HepG2 (cell line): ENCODE measurements around the gene ASAP2. TPM values are rescaled to one million over a fixed set of nuclear protein-coding genes. Genes with fewer than 3 reads are reported as not detected.
A peak's percentile ranks its signal among the peaks of the same experiment; 100 is the strongest.

ENCODE experiments used
- ATAC-seq: fragments of 200-7000 bp; cut with Tn5 transposase; 3 replicates; pipeline ENCODE4 v1.9.1; 2020; ENCODE audit warnings: mild to moderate bottlenecking, moderate library complexity
- BruUV-seq: library from RNA; stranded (reverse); fragments of 400-500 nt; replicated peaks from 2 replicates; lab custom pipeline; 2021; lab: Mats Ljungman, UMichigan
- CTCF ChIA-PET: fragments of 300-600 bp; formaldehyde crosslinking; extraction: SDS; loops from one replicate; lab custom pipeline; 2021; ENCODE audit warnings: low total read pairs, inconsistent platforms, low intra/inter-chr PET ratio; lab: Yijun Ruan, JAX
- POLR2A ChIA-PET: fragments of 350-600 bp; sonication (Branson Sonifier 250); formaldehyde crosslinking; loops from one replicate; lab custom pipeline; 2020; ENCODE audit warnings: antibody characterized with exemption, inconsistent platforms; lab: Yijun Ruan, JAX
- DNase-seq: peaks from one replicate; pipeline ENCODE4 v3.0.0-alpha.2; 2015; ENCODE audit warnings: low spot score
- FAIRE-seq: peaks from 3 replicates; lab custom pipeline; 2011; peaks lifted over from hg19 to GRCh38; lab: Jason Lieb, UNC
- H2AFZ ChIP-seq: one replicate; pipeline ENCODE4 v1.6.1; 2011; ENCODE audit warnings: low read length, inconsistent platforms
- H3K27ac ChIP-seq: fragments of 300-600 bp; 3 replicates; pipeline ENCODE4 v1.8.0; 2011; ENCODE audit warnings: mixed run types, mild to moderate bottlenecking, mixed read lengths, low read length, inconsistent platforms; ENCODE audit not compliant: insufficient read depth; ENCODE audit errors: extremely low read length
- H3K27me3 ChIP-seq, 2 experiments: fragments of 200-600 bp in 1 of 2; 2 replicates in 1 of 2; 3 replicates in 1 of 2; pipeline versions ENCODE4 v1.6.0 to v1.8.0; 2011; ENCODE audit warnings: low read length in 2 of 2, mild to moderate bottlenecking in 2 of 2, moderate library complexity in 2 of 2, inconsistent platforms in 1 of 2; ENCODE audit not compliant: insufficient read depth in 2 of 2, control insufficient read depth in 1 of 2
- H3K36me3 ChIP-seq, 2 experiments: fragments of 200-600 bp in 1 of 2; replicated peaks in 1 of 2; 2 replicates in 1 of 2; 3 replicates in 1 of 2; pipeline versions ENCODE4 v1.5.1 to v1.8.0; 2011; ENCODE audit warnings: low read length in 2 of 2, inconsistent platforms in 1 of 2; ENCODE audit not compliant: insufficient read depth in 2 of 2, control insufficient read depth in 1 of 2
- H3K4me1 ChIP-seq: 2 replicates; pipeline ENCODE4 v1.5.1; 2012; ENCODE audit warnings: low read length, inconsistent platforms; ENCODE audit not compliant: insufficient read depth
- H3K4me2 ChIP-seq: 2 replicates; pipeline ENCODE4 v1.6.0; 2011; ENCODE audit warnings: low read depth, low read length, inconsistent platforms
- H3K4me3 ChIP-seq, 3 experiments: fragments of 200-600 bp in 1 of 3; sonication (generic), shearing (Covaris generic) in 1 of 3; replicated peaks in 1 of 3; 2 replicates each; pipeline ENCODE4 v1.5.1; 2011 to 2016; ENCODE audit warnings: low read length in 3 of 3, inconsistent platforms in 2 of 3, low read depth in 2 of 3, mild to moderate bottlenecking in 2 of 3, control low read depth in 1 of 3, mixed read lengths in 1 of 3; ENCODE audit not compliant: insufficient read depth in 1 of 3
- H3K79me2 ChIP-seq: one replicate; pipeline ENCODE4 v1.6.1; 2011; ENCODE audit warnings: low read length, inconsistent platforms; ENCODE audit not compliant: insufficient read depth
- H3K9ac ChIP-seq: 2 replicates; pipeline ENCODE4 v1.6.0; 2011; ENCODE audit warnings: mild to moderate bottlenecking, low read depth, low read length, inconsistent platforms; ENCODE audit not compliant: insufficient read depth
- H3K9me3 ChIP-seq: 2 replicates; pipeline ENCODE4 v1.5.1; 2012; ENCODE audit warnings: mild to moderate bottlenecking, low read length
- H4K20me1 ChIP-seq: 2 replicates; pipeline ENCODE4 v1.6.0; 2011; ENCODE audit warnings: inconsistent platforms, mild to moderate bottlenecking, low read length, moderate library complexity; ENCODE audit not compliant: insufficient read depth
- MAFF ChIP-seq: IDR thresholded peaks from 2 replicates; pipeline ENCODE4 v1.6.1; 2011; ENCODE audit warnings: low read depth, low read length, improper control_type of control experiment
- MAFK ChIP-seq, 2 experiments: IDR thresholded peaks in 1 of 2; conservative IDR thresholded peaks in 1 of 2; 2 replicates each; pipeline ENCODE4 v1.6.1; 2011; ENCODE audit warnings: improper control_type of control experiment in 2 of 2, low read length in 2 of 2
- PRMT3 ChIP-seq: sonication (generic); formaldehyde crosslinking; IDR thresholded peaks from 2 replicates; pipeline ENCODE4 v1.8.1; 2022; ENCODE audit warnings: low read depth, mild to moderate bottlenecking, moderate library complexity, missing genetic modification reagents, borderline replicate concordance
- RELA ChIP-seq: sonication (generic); formaldehyde crosslinking; IDR thresholded peaks from 2 replicates; pipeline ENCODE4 v1.4.0; 2020; ENCODE audit warnings: missing genetic modification reagents
- SYNCRIP ChIP-seq: fragments of 200-400 bp; formaldehyde crosslinking; IDR thresholded peaks from 2 replicates; pipeline ENCODE4 v1.6.1; 2018; ENCODE audit warnings: mild to moderate bottlenecking, low read depth, low read length; ENCODE audit not compliant: insufficient read depth
- ZFP36 ChIP-seq: fragments of 150-350 bp; IDR thresholded peaks from 2 replicates; pipeline ENCODE4 v1.6.1; 2018; ENCODE audit warnings: borderline replicate concordance, low read length, low read depth; ENCODE audit not compliant: partially characterized antibody
- ZFP91 ChIP-seq: sonication (generic); formaldehyde crosslinking; IDR thresholded peaks from 2 replicates; pipeline ENCODE4 v1.9.0; 2022; ENCODE audit warnings: missing genetic modification reagents, mild to moderate bottlenecking, borderline replicate concordance
- ZNF768 ChIP-seq: sonication (generic); formaldehyde crosslinking; IDR thresholded peaks from 2 replicates; pipeline ENCODE4 v1.4.0; 2020; ENCODE audit warnings: missing genetic modification reagents
- WGBS: methylation state at CpG from one replicate; pipeline ENCODE4 v1.1.6; 2017; ENCODE audit warnings: low lambda C conversion rate; 5-methylcytosine and 5-hydroxymethylcytosine counted together
- in situ Hi-C: cut with HindIII; loops from 2 replicates; pipeline ENCODE4 v1.10.0; 2017; ENCODE audit warnings: low pct_unique_long_range_greater_than_20kb; ENCODE audit not compliant: extremely low pct_ligation_motif_present
- intact Hi-C: fragments of 100-400 bp; cut with micrococcal nuclease; formaldehyde crosslinking; loops from one replicate; pipeline ENCODE4 v1.10.0; 2022; ENCODE audit not compliant: unreplicated experiment
- polyA plus RNA-seq, 8 experiments: library from polyadenylated mRNA; depleted of rRNA in 3 of 8; stranded (reverse) in 7 of 8; unstranded in 1 of 8; fragments of >200 nt; fragmentation: Illumina TruSeq in 4 of 8; extraction: Trizol in 4 of 8; gene quantifications; 2 replicates each; pipeline versions ENCODE4 v1.2.1 to v1.2.3, GENCODE V29; 2011 to 2016; ENCODE audit warnings: low read depth in 4 of 8, missing spikeins in 1 of 8, mixed read lengths in 1 of 8; ENCODE audit not compliant: insufficient read depth in 1 of 8
- total RNA-seq, 5 experiments: library from RNA; depleted of rRNA; stranded (reverse); fragments of >200 nt; fragmentation: Illumina TruSeq; extraction: Trizol; gene quantifications; 2 replicates each; pipeline ENCODE4 v1.2.3, GENCODE V29; 2016; ENCODE audit warnings: low read depth in 1 of 5

The ASAP2 gene
- total and polyA plus RNA-seq, 2 of the 13 experiments (the other 11 are each of a cell fraction or from before 2014, with no cell fraction given), result 7.3 to 22.3 TPM

DNA sequence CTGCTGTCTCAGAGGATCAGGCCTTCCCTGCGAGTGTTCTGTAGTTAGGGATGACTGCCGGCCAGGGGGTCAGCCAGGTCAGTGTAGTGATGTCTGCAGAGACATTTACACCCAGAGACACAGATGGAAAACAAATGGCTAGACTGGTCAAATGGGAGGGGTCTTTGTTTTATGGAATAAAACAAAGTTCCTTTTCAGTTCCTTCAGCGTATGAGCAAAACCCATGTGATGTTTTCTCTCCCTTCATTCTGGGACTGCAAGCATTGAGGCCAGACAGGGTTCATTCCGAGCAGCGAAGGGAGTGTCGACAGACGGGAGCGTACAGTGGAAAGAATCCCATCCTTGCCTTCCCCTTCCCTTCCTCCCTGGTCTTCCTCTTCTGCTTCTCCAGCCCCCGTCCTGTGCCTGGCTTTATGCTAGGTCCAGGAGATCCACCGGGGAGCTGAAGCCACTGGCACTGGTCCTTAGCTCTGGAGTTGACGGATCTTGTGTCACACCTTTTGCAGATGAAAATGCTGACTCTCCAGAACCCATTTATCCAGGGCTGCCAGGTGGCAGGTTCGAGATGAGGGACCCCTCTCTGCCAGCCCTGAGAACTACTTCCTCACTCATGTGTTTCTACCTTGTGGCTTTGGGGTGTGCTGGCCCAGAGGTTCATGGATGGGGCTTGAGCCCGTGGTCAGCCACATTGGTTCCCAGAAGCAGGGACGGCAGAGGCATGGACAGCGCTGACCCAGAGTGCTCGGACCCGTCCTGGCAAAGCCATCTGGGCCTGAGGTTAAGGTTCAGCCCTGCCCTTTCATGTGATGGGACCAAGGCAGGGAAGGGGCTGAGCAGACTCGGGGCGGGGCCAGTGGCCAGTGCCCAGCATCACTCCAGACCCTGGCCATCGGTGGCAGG, 192.5 kb downstream of the ASAP2 start:
- ATAC-seq (no peak; the same call in 2 of the 3 replicates), DNase-seq (no peak), FAIRE-seq (no peak)
- Histone ChIP-seq H3K4me2 (no peak overlapping the region), H4K20me1 (no peaks in the 10 kb centered on the region), H3K79me2 (no peaks in the 10 kb centered on the region), H2AFZ (no peak overlapping the region), H3K4me1 (peaks cover 11% of the 10 kb centered on the region; the same call in 1 of the 2 replicates), H3K27me3 (no peaks in the 10 kb centered on the region), H3K36me3 (peaks cover 12 to 19% of the 10 kb centered on the region in 2 experiments; a peak in 4 of 5 replicates), H3K4me3 (no peak overlapping the region), H3K27ac (no peak overlapping the region), H3K9me3 (no peaks in the 10 kb centered on the region), H3K9ac (no peak overlapping the region)
- in situ Hi-C loops (no loop called here), intact Hi-C loops (no loop called here)
- POLR2A ChIA-PET, result no interaction called here
- no TSS peak for BruUV-seq
- 93% methylated on average over 20 of the region's 20 CpGs for WGBS
- CTCF ChIA-PET, result no interaction called here
- TF ChIP-seq ZFP36 (no peak), MAFK (conservative IDR thresholded peaks at IDR 0.05 in 1 of 2, IDR thresholded peaks at IDR 0.05 in 1 of 2; ENCODE audit: low read length in 2 of 2) (peak; percentile 32 to 61; a peak in 3 of 4 replicates), ZFP91 (CRISPR knock-in tag) (0 out of 2 replicates have a peak, but pooled peaks have one; percentile 21), SYNCRIP (no peak), MAFF (0 out of 2 replicates have a peak, but pooled peaks have one; percentile 31), ZNF768 (CRISPR knock-in tag) (peak; percentile 9; the same call in 1 of the 2 replicates), RELA (CRISPR knock-in tag) (no peak), PRMT3 (CRISPR knock-in tag) (no peak)
